ENCODE results near the gene FCGBP.

The FCGBP gene

GRCh38 chr19:39934584-39935363 is at the start of gene FCGBP:
Gene FCGBP (minus strand): TSS chr19:39934634.
- no peaks in the 10 kb centered on the region for H3K9me3 ChIP-seq (ENCODE audit: insufficient read depth, low read length)
- no peak within 1 kb of the TSS for H3K9ac ChIP-seq (ENCODE audit: insufficient read length, low read depth)
- TF ChIP-seq ZNF274 (IDR thresholded peaks at IDR 0.05; ENCODE audit: low read depth, low read length) (no peak), YY1 (IDR thresholded peaks at IDR 0.05; ENCODE audit: insufficient read depth, insufficient read length) (no peak), SUZ12 (IDR thresholded peaks at IDR 0.05; ENCODE audit: extremely low read depth, insufficient read depth, insufficient read length) (no peak)
- H3K4me3 ChIP-seq (ENCODE audit: insufficient read length, low read depth), result no peak within 1 kb of the TSS
- no peaks in the 10 kb centered on the region for H3K27me3 ChIP-seq (ENCODE audit: insufficient read depth, insufficient read length)
- H3K4me1 ChIP-seq (ENCODE audit: insufficient read depth, insufficient read length), result no peaks in the 10 kb centered on the region
- no peak for DNase-seq (ENCODE audit: low read depth, low spot score)
- H3K36me3 ChIP-seq (ENCODE audit: insufficient read depth, insufficient read length, low read length), result no peaks in the 10 kb centered on the region

GRCh38 chr19:39983695-39984300 is 49.4 kb upstream of the FCGBP start:
- TF ChIP-seq YY1 (IDR thresholded peaks at IDR 0.05; ENCODE audit: insufficient read depth, insufficient read length) (no peak), SUZ12 (IDR thresholded peaks at IDR 0.05; ENCODE audit: extremely low read depth, insufficient read depth, insufficient read length) (no peak), ZNF274 (IDR thresholded peaks at IDR 0.05; ENCODE audit: low read depth, low read length) (no peak)
- Histone ChIP-seq H3K9me3 (ENCODE audit: insufficient read depth, low read length) (peaks cover 37% of the 10 kb centered on the region), H3K36me3 (ENCODE audit: insufficient read depth, insufficient read length, low read length) (peaks cover 47% of the 10 kb centered on the region), H3K9ac (ENCODE audit: insufficient read length, low read depth) (no peak overlapping the region), H3K4me1 (ENCODE audit: insufficient read depth, insufficient read length) (no peaks in the 10 kb centered on the region), H3K4me3 (ENCODE audit: insufficient read length, low read depth) (no peak overlapping the region), H3K27me3 (ENCODE audit: insufficient read depth, insufficient read length) (no peaks in the 10 kb centered on the region)
- DNase-seq (ENCODE audit: low read depth, low spot score), result no peak

GRCh38 chr19:39982883-39983282 is 48.4 kb upstream of the FCGBP start:
- no peak overlapping the region for H3K4me3 ChIP-seq (ENCODE audit: insufficient read length, low read depth)
- peaks cover 56% of the 10 kb centered on the region for H3K36me3 ChIP-seq (ENCODE audit: insufficient read depth, insufficient read length, low read length)
- TF ChIP-seq SUZ12 (IDR thresholded peaks at IDR 0.05; ENCODE audit: extremely low read depth, insufficient read depth, insufficient read length) (no peak), YY1 (IDR thresholded peaks at IDR 0.05; ENCODE audit: insufficient read depth, insufficient read length) (no peak), ZNF274 (IDR thresholded peaks at IDR 0.05; ENCODE audit: low read depth, low read length) (no peak)
- no peaks in the 10 kb centered on the region for H3K4me1 ChIP-seq (ENCODE audit: insufficient read depth, insufficient read length)
- DNase-seq (ENCODE audit: low read depth, low spot score), result no peak
- H3K9me3 ChIP-seq (ENCODE audit: insufficient read depth, low read length), result peaks cover 34% of the 10 kb centered on the region
- no peak overlapping the region for H3K9ac ChIP-seq (ENCODE audit: insufficient read length, low read depth)
- H3K27me3 ChIP-seq (ENCODE audit: insufficient read depth, insufficient read length), result no peaks in the 10 kb centered on the region

- Histone ChIP-seq H3K9ac (ENCODE audit: insufficient read length, low read depth) (no peak overlapping the region), H3K36me3 (ENCODE audit: insufficient read depth, insufficient read length, low read length) (peaks cover 64% of the 10 kb centered on the region), H3K4me1 (ENCODE audit: insufficient read depth, insufficient read length) (peaks cover 2% of the 10 kb centered on the region), H3K4me3 (ENCODE audit: insufficient read length, low read depth) (no peak overlapping the region), H3K27me3 (ENCODE audit: insufficient read depth, insufficient read length) (no peaks in the 10 kb centered on the region), H3K9me3 (ENCODE audit: insufficient read depth, low read length) (no peaks in the 10 kb centered on the region)
- no peak for DNase-seq (ENCODE audit: low read depth, low spot score)
- TF ChIP-seq YY1 (IDR thresholded peaks at IDR 0.05; ENCODE audit: insufficient read depth, insufficient read length), result no peak
- TF ChIP-seq ZNF274 (IDR thresholded peaks at IDR 0.05; ENCODE audit: low read depth, low read length), result no peak
These were observed 40.1 kb upstream of the FCGBP start for GRCh38 chr19:39974377-39975155.

- Histone ChIP-seq H3K4me1 (ENCODE audit: insufficient read depth, insufficient read length) (peaks cover 2% of the 10 kb centered on the region), H3K4me3 (ENCODE audit: insufficient read length, low read depth) (peak overlapping the region; percentile 92), H3K9ac (ENCODE audit: insufficient read length, low read depth) (peak overlapping the region; percentile 87), H3K9me3 (ENCODE audit: insufficient read depth, low read length) (no peaks in the 10 kb centered on the region), H3K36me3 (ENCODE audit: insufficient read depth, insufficient read length, low read length) (peaks cover 39% of the 10 kb centered on the region), H3K27me3 (ENCODE audit: insufficient read depth, insufficient read length) (no peaks in the 10 kb centered on the region)
- DNase-seq (ENCODE audit: low read depth, low spot score), result no peak
- no peak for TF ChIP-seq ZNF274 (IDR thresholded peaks at IDR 0.05; ENCODE audit: low read depth, low read length)
- TF ChIP-seq YY1 (IDR thresholded peaks at IDR 0.05; ENCODE audit: insufficient read depth, insufficient read length), result no peak
- no peak for TF ChIP-seq SUZ12 (IDR thresholded peaks at IDR 0.05; ENCODE audit: extremely low read depth, insufficient read depth, insufficient read length)
These were observed 37.1 kb upstream of the FCGBP start for GRCh38 chr19:39971380-39972035.

GRCh38 chr19:39970675-39971379 is 36.4 kb upstream of the FCGBP start, which contains the start of gene PSMC4:
Gene PSMC4 (plus strand): TSS chr19:39971165. CDS start chr19:39971203, 38 bp downstream.
- Histone ChIP-seq H3K9me3 (ENCODE audit: insufficient read depth, low read length) (no peaks in the 10 kb centered on the region), H3K27me3 (ENCODE audit: insufficient read depth, insufficient read length) (no peaks in the 10 kb centered on the region), H3K4me1 (ENCODE audit: insufficient read depth, insufficient read length) (peaks cover 2% of the 10 kb centered on the region), H3K9ac (ENCODE audit: insufficient read length, low read depth) (peak within 1 kb of the TSS; percentile 87), H3K36me3 (ENCODE audit: insufficient read depth, insufficient read length, low read length) (peaks cover 39% of the 10 kb centered on the region), H3K4me3 (ENCODE audit: insufficient read length, low read depth) (peak within 1 kb of the TSS; percentile 92)
- DNase-seq (ENCODE audit: low read depth, low spot score), result peak; percentile 95
- no peak for TF ChIP-seq ZNF274 (IDR thresholded peaks at IDR 0.05; ENCODE audit: low read depth, low read length)
- TF ChIP-seq YY1 (IDR thresholded peaks at IDR 0.05; ENCODE audit: insufficient read depth, insufficient read length), result no peak
- no peak for TF ChIP-seq SUZ12 (IDR thresholded peaks at IDR 0.05; ENCODE audit: extremely low read depth, insufficient read depth, insufficient read length)

Measured in NT2/D1 (cell line).